GM10266 (cell line): ENCODE results near the gene HNRNPM.
"Not testable (repeated sequence)": the region's sequence is repeated elsewhere in the genome, so short reads cannot be mapped to it uniquely, and the experiment has no call there.

Source experiments
- DNase-seq: peaks from one replicate; pipeline ENCODE4 v3.0.0; 2012; ENCODE audit errors: extremely low spot score
- CTCF ChIP-seq: IDR thresholded peaks from 2 replicates; pipeline ENCODE4 v1.5.1; 2012; ENCODE audit warnings: mild to moderate bottlenecking, low read depth; ENCODE audit not compliant: control insufficient read depth, insufficient read depth; ENCODE audit errors: missing control alignments

Gene HNRNPM

GRCh38 chr19:8398311-8398771 lies 46.4 kb upstream of the HNRNPM start:
- DNase-seq: no peak
- no peak for TF ChIP-seq CTCF

- TF ChIP-seq CTCF: no peak
- no peak for DNase-seq
Observed at GRCh38 chr19:8399681-8400188, 45.0 kb upstream of the HNRNPM start.

GRCh38 chr19:8401981-8402411 lies 42.8 kb upstream of the HNRNPM start:
- no peak for DNase-seq
- no peak for TF ChIP-seq CTCF

- TF ChIP-seq CTCF: no peak
- no peak for DNase-seq
Observed at GRCh38 chr19:8403098-8403819, 41.5 kb upstream of the HNRNPM start.

- TF ChIP-seq CTCF: no peak
- no peak for DNase-seq
Observed at GRCh38 chr19:8403820-8404109, 41.0 kb upstream of the HNRNPM start.

GRCh38 chr19:8404391-8405151 lies 40.2 kb upstream of the HNRNPM start:
- DNase-seq: no peak
- TF ChIP-seq CTCF: no peak

GRCh38 chr19:8410718-8411117 lies 34.1 kb upstream of the HNRNPM start:
- not testable (repeated sequence) for DNase-seq
